Epidermal melanocyte (primary cell): ENCODE data around the gene NGFR.

ENCODE experiments used
- DNase-seq: peaks from one replicate; pipeline ENCODE4 v3.0.0; 2011; ENCODE audit warnings: low spot score; ENCODE audit not compliant: insufficient read length

NGFR gene

GRCh38 chr17:49468811-49469385 lies 26.2 kb upstream of the NGFR start:
- DNase-seq = no peak

GRCh38 chr17:49469831-49470810 lies 25.0 kb upstream of the NGFR start:
- no peak for DNase-seq

DNA sequence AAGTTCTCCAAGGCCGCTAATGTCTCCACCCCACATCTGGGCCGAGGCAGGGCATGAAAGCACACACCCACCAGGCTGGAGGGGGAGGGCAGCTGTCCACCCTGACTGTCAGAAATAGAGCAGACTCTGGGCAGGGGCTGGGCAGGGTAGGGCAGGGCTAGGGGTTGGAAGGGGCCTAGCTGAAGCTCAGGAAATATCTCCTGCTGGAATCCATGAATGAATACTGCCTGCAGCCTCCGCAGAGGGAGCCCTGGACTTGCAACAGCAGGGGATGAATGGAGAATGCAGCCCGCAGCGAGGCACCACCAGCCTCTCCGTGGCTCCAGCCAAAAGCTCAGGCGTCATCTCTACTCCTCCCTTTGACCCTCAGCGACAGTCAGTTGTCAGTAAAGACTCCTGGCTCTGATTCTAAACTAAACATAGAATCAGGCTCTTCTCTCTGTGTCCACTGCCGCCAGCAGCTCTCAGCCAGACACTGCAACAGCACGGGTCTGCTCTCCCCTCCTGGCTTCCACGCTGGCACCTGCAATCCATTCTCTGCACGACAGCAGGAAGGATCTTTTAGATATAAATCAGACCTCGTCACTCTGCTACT lies 23.9 kb upstream of the NGFR start:
- no peak for DNase-seq

DNA sequence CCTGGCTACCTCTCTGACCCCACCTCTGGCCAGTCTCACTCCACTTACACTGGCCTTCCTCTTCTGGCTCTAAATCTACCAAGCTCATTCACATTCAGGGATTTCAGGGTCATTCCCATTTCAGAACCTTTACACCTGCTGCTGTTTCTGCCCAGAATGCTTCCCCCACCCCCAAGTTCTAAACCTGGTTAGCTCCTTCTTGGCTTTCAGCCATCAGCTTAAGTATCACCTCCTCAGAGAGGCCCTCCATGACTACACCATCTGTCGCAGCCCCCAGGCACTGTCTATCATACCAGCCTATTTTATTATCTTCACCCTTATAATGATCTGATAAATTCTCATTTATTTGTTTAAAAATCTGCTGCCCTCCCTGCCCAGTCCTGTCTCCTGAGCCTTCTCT lies 23.3 kb upstream of the NGFR start:
- DNase-seq = no peak

GRCh38 chr17:49472527-49472926 lies 22.6 kb upstream of the NGFR start:
- no peak for DNase-seq

DNA sequence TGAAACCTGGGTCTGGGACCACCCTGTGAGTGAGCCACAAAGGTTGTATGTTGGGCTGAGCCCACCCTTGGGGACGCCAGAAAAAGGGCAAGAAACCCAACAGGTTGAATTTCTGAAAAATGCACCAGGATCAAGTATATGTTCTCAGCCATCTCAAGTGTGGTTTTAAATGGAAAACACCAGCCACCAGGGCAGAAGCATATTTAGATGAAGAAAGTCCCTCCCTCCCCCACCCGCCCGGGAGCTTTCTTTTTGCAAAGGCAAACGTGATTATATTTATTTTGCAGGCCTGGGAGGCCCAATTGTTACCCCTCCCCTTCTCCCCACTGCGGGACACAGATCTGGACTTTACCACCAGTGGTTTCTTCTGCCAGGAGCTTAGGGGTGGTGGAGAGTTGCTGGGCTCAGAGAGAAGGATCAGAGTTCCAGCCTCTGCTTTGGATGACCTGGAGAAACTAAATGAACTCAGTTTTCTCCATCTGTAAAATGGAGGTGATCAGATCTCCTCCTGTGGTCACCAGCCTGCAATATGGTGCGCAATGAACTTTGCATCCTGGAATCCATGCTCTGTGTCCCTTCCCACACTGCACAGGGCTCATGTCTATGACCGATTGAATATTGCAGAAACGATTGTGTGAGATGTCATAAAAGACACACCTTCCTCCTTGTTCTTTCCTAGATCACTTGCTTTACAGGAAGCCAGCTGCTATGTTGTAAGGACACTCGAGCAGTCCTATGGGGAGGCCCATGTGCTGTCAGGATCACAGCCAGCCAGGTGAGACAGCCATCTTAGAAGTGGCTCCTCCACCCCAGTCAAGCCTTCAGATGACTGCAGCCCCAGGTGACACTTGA lies 21.0 kb upstream of the NGFR start:
- DNase-seq = no peak

DNA sequence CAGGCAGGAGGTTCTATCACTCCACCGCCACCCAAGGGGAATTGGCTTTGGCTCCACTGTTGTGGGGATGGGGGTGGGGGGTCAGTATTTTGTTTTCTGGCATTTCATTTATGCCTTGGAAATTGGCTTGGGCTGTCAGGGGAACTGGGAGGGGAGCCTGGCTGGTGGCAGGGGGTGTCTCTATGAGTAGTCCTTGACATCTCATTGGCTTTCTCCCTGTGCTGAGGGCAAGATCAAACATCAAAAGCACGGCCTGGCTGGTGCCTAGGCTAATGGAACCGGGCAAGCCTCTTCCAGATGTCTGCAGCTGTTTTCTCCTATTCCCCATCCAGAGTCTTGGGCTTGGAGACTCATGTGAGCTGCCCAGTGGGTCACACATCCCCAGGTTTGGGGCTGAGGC lies 17.4 kb upstream of the NGFR start:
- no peak for DNase-seq

DNA sequence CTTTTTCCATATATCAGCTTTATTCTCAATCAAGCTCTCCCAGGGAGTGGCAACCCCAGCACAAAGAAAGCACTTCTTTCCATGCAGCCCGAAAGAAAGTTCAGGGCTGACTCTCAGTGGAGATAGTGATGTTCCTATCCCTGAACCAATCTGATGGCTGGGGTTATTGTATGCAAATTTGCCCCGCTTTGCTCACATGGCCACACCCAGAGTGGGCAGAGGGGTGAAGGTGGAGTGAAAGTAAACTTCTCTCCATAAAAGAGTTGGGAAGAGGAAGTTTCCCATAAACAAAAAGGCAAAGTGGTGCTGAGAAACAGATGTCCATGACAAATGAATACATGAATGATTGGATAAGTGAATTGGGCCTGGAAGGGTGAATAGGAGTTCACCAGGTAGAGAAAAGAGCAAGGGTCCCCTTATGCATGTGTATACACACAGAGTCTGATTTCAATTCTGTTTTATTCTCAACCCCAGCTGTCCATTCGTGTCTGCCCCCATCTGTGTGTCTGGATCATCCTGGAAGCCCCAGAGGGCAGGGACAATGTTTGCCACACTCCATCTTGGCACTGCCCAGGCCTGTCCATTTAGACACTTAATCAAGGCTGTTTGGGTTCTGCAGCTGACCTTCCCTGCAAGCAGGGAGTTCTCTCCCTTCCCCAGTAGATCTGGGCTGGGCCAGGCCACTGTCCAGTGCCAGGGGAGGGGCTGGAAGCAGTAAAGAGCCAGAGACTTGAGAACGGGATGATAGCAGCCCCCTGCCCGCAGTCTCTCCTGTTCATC lies 14.1 kb upstream of the NGFR start:
- DNase-seq = no peak

DNA sequence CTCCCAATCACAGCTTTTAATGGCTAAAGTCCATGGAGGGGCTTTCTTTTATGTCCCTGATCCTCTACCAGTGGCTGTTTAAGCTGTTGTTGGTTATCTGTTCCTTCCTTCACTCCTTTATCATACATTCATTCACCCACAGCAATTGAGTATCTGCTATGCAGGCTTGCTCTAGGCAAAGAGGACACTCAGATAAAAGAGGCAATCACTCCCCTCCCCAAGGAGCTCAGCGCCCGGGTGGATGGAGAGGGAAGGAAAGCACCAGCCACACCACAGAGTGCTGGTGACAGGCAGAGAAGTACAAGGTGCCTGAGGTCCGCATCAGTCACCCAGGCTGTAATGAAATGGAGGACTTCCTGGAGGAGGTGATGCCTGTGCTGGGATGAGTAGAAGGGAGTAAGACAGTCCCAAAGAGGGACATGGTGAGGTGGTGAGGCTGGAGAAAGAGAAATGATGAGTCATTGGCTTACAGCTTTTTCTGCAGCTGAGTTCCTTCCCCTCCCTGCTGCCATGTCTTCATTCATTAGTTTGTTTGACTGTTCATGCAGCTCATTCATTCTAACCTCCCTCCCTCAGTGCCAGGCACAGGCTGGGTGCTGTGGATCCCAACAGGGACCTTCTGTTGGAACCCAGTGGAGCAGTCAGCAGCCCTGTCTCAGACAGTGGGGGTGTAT lies 12.8 kb upstream of the NGFR start:
- DNase-seq = no peak

DNA sequence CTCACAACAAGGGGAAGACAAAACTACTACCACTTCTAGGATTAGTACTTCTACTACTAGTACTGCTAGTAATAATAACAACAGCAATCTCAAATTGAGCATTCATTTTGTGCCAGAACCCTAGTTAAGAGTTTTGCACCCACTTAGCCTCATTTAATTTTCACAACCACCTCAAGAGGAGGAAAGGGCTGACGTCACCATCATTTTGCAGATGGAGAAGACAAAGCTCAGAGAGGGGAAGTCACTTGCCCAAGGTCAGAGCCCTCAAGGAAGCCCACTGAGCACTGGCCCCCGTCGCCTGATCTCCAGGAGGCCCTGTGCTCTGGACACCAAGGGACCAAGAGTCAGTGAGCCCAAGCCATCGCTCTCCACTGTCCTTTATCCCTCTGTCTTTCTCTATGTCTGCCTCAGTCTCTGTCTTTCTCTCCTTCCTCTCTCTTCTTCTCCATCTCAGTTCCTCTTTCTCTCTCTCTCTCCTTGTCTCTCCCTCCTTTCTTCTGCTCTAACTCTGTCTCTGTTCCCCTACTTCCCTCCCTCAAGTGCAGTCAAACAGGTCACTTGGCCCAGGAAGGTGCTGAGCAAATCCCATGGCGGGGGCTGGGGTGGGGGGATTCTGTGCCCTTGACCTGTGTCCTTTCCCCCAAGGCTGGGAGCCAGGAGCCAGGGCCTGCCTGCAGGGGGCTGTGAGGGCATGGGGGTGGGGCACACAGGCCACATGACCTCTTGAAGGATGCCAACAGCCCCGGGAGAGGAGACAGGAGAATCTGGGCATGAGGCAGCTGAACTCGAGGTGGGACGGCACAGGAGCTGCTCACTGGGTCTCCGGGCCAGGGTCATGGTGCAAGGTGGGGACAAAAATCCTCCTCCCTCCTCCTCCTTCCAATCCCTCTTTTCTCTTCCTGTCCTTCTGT lies 11.2 kb upstream of the NGFR start:
- no peak for DNase-seq

GRCh38 chr17:49484588-49484987 lies 10.5 kb upstream of the NGFR start:
- DNase-seq = no peak

DNA sequence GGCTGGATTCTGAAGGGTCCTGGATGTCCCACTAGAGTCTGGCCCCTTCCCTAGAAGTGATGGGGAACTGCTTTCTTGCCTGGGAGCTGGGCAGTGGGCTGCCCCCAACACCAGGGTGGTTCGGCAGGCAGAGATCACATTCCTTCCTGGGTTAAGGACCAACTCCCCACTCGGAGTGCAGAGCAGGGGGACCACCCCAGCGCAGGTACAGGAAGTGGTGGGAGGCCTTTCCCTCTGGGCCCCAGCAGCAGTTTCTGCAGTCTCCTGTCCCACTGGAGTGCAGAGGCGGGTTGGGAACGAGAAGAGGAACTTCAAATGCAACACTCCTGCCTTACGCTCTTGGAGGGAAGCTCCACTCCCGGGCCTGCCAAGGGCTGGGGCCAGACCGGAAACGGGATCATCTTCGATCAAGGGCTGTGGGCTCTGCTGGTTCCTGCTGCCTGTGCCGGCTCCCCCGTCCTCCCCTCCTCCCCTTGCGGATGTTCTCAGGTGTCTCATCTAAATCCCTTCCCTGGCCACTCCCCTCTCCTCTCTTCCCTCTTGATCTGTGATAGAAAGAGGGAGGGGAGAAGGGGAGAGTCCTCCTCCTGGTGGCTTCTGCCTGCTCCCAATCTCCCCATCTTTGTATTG lies 9.0 kb upstream of the NGFR start:
- no peak for DNase-seq

DNA sequence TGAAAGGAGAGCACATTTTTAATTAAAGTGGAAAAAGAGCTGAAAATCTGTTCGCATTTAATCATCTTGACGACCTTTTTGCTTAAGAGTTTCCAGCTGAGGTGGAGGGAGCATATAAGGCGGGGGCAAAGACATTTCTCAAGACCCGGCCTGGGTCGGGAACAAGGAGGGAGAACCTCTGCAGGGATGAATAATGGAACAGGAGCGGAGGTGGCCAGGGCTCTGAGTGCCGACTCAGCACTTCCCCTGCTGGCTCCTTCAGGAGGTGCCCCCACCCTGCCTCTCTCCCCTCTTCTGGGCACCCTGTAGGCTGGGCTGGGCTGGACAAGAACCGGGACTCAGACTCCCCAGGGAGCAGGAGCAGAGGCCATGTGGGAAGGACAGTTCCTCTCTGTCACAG lies 7.9 kb upstream of the NGFR start:
- DNase-seq = no peak

GRCh38 chr17:49488612-49489011 lies 6.5 kb upstream of the NGFR start:
- DNase-seq = no peak

- DNase-seq = no peak
Measured at GRCh38 chr17:49489348-49489747, 5.7 kb upstream of the NGFR start.

DNA sequence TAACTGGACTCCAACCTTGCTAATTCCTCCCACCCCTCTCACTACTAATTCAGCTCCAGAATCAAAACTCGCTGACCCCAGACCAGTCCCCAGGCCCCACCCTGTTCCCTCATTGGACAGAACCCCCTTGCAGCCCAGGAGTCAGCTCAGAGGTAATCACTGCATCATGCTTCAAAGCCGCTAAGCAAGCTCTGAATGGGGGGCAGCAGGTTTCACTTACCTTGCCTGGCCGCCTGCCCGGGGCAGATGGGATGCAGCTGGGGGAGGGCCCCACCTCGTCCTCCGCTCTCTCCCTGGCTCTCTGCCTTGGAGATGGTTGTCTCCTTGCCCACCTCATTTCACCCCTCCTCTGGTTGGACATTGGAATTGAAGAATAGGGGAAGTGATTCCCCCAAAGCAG lies 4.8 kb upstream of the NGFR start:
- no peak for DNase-seq

- DNase-seq = no peak
Measured at GRCh38 chr17:49491192-49491769, 3.8 kb upstream of the NGFR start.

DNA sequence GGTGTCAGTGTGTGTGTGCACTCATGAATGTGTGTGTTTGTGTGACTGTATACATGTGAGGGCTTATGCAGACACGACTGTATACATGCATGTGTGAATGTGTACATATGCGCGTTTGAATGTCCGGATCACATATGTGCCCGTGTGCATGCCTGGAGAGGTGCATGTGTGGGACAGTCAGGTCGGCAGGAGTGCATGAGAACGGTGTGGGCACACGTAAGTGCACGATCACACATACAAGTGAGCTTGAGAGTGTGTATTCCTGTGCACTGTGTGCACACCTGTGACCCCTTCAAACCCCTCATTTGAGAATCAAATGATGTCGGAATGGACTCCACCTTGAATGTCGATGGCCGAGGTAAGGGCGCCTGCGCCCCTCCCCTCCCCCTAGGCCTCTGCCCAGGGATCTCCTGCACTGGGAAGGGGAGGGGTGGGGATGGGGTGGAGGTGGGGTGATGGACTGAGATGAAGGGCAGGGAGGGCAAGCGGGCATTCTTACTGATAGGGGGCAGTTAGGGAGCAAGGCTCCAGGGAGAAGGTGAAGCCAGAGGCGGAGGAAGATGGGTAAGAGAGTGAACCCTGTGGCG lies 601 bp upstream of the NGFR start:
- DNase-seq = no peak
